ENCODE data around the gene HELZ. TPM values are rescaled to one million over a fixed set of nuclear protein-coding genes. Genes with fewer than 3 reads are reported as not detected.

The HELZ gene
- total RNA-seq, 1 donor from 2014 or later = 44.9 TPM

DNA sequence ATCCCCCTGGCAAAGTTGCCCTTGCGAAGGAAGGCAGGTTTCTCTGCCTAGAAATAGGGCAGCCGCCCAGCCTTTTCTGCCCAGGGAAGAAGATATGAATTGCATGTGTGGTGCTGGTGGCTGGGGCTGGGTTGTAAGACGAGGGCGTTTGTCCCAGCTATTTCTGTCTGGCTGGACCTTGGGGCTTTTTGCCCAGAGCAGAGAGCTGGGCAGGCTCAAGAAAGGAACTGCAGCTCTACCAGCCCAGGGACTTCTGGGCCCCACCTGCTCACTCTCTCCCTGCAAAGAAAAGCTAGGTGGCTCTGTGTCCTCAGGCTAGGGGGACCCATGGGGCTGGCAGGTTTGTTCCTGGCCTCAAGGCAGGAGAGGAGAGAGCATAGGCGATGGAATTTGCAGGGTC lies 200.1 kb downstream of the HELZ start:
- Histone ChIP-seq H3K79me2 (ENCODE audit: low read depth) (no peaks in the 10 kb centered on the region), H3K4me3 (no peak overlapping the region), H3K36me3 (no peaks in the 10 kb centered on the region), H3F3A (ENCODE audit: low read depth) (no peaks in the 10 kb centered on the region), H4K20me1 (ENCODE audit: low read depth) (no peaks in the 10 kb centered on the region), H3K9ac (no peak overlapping the region), H3K4me2 (no peak overlapping the region), H3K27ac (no peak overlapping the region), H3K9me3 (ENCODE audit: low read depth) (peaks cover 5% of the 10 kb centered on the region), H3K4me1 (no peaks in the 10 kb centered on the region), H2AFZ (replicated peaks) (no peak overlapping the region), H3K27me3 (no peaks in the 10 kb centered on the region)
- TF ChIP-seq EZH2phosphoT487 (IDR thresholded peaks at IDR 0.05) = no peak
- TF ChIP-seq CTCF (IDR thresholded peaks at IDR 0.05) = no peak
- no peak for TF ChIP-seq EZH2 (IDR thresholded peaks at IDR 0.05)
- no peak for DNase-seq (ENCODE audit: low spot score)
- H3K4me1 Mint-ChIP-seq = peaks cover 5% of the 10 kb centered on the region
- H3K4me3 Mint-ChIP-seq = no peak overlapping the region
- H3K36me3 Mint-ChIP-seq = no peaks in the 10 kb centered on the region
- peaks cover 6% of the 10 kb centered on the region for H3K27me3 Mint-ChIP-seq (ENCODE audit: insufficient read depth, low read depth)
- H3K27ac Mint-ChIP-seq = no peak overlapping the region
- peaks cover 26% of the 10 kb centered on the region for H3K9me3 Mint-ChIP-seq

DNA sequence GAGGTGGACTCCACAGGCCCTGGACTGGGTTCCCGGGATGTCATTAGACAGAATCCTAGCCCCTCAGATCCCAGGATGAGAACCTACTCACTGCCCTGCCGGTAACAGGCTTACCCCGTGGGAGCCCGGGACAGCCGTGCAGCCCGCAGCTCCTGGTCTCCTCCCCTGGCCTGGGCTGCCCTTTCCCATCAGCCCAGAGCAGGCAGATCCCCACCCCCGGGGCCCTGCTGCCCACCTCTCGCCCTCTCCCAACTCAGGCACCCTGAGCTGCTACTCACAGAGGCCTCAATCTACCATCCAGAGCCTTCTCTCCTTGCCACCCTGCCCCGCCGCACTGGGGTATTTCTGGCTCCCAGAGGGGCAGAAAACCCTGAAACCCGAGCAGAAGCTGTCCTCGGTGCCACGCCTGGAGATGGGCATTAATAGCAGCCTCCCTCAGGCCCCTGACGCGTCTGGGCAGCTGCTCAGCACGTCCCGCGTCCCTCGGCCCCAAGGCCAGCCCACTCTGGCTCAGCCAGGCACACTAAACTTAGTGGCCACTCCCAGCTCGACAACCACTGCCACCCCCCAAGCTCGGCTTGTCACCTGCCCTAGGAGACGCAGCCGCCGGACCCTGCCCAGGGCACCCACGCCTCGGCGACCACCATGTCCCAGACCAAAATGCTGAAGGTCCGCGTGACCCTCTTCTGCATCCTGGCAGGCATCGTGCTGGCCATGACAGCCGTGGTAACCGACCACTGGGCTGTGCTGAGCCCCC lies 200.8 kb downstream of the HELZ start, which contains the start of gene CACNG1:
CACNG1 (plus strand) TSS at position 539 of the 757 bp plus-strand sequence; CDS start at position 646, 107 bp downstream.
- H2AFZ ChIP-seq (replicated peaks) = no peak within 1 kb of the TSS
- Mint-ChIP-seq H3K27me3 (ENCODE audit: insufficient read depth, low read depth) (peaks cover 5% of the 10 kb centered on the region), H3K4me1 (peaks cover 5% of the 10 kb centered on the region), H3K36me3 (no peaks in the 10 kb centered on the region), H3K4me3 (no peak within 1 kb of the TSS), H3K27ac (no peak within 1 kb of the TSS), H3K9me3 (peaks cover 23% of the 10 kb centered on the region)
- H3K4me1 ChIP-seq = no peaks in the 10 kb centered on the region
- TF ChIP-seq EZH2phosphoT487 (IDR thresholded peaks at IDR 0.05) (no peak), EZH2 (IDR thresholded peaks at IDR 0.05) (no peak), CTCF (IDR thresholded peaks at IDR 0.05) (no peak)
- no peak for DNase-seq (ENCODE audit: low spot score)
- H3K27ac ChIP-seq = no peak within 1 kb of the TSS
- no peak within 1 kb of the TSS for H3K4me2 ChIP-seq
- H3K9me3 ChIP-seq (ENCODE audit: low read depth) = peaks cover 5% of the 10 kb centered on the region
- no peak within 1 kb of the TSS for H3K4me3 ChIP-seq
- H3K27me3 ChIP-seq = no peaks in the 10 kb centered on the region
- no peaks in the 10 kb centered on the region for H4K20me1 ChIP-seq (ENCODE audit: low read depth)
- H3K9ac ChIP-seq = no peak within 1 kb of the TSS
- no peaks in the 10 kb centered on the region for H3F3A ChIP-seq (ENCODE audit: low read depth)
- H3K36me3 ChIP-seq = no peaks in the 10 kb centered on the region
- no peaks in the 10 kb centered on the region for H3K79me2 ChIP-seq (ENCODE audit: low read depth)

- Histone ChIP-seq H3K27me3 (no peaks in the 10 kb centered on the region), H3K36me3 (no peaks in the 10 kb centered on the region), H2AFZ (replicated peaks) (no peak overlapping the region), H3K4me2 (no peak overlapping the region), H3K4me1 (no peaks in the 10 kb centered on the region), H3K27ac (no peak overlapping the region), H3K4me3 (no peak overlapping the region), H3K79me2 (ENCODE audit: low read depth) (no peaks in the 10 kb centered on the region), H3K9ac (no peak overlapping the region), H3F3A (ENCODE audit: low read depth) (no peaks in the 10 kb centered on the region), H4K20me1 (ENCODE audit: low read depth) (no peaks in the 10 kb centered on the region), H3K9me3 (ENCODE audit: low read depth) (peaks cover 5% of the 10 kb centered on the region)
- no peak for DNase-seq (ENCODE audit: low spot score)
- Mint-ChIP-seq H3K9me3 (peaks cover 16% of the 10 kb centered on the region), H3K36me3 (no peaks in the 10 kb centered on the region), H3K4me3 (no peak overlapping the region), H3K4me1 (peaks cover 5% of the 10 kb centered on the region), H3K27ac (no peak overlapping the region), H3K27me3 (ENCODE audit: insufficient read depth, low read depth) (peaks cover 5% of the 10 kb centered on the region)
- TF ChIP-seq EZH2phosphoT487 (IDR thresholded peaks at IDR 0.05) (no peak), EZH2 (IDR thresholded peaks at IDR 0.05) (no peak), CTCF (IDR thresholded peaks at IDR 0.05) (no peak)
These were observed 201.7 kb downstream of the HELZ start for GRCh38 chr17:67043283-67043682.
